GM21737 (cell line): ENCODE data around the gene CTNNA1.

Source experiments
- ATAC-seq: cut with Tn5 transposase; IDR thresholded peaks from one replicate; pipeline ENCODE4 v1.9.1; 2021; ENCODE audit warnings: mild to moderate bottlenecking, moderate library complexity; ENCODE audit not compliant: unreplicated experiment

Gene CTNNA1

GRCh38 chr5:138961221-138961620, 208.0 kb downstream of the CTNNA1 start:
- ATAC-seq: no peak

GRCh38 chr5:138961729-138962128, 208.5 kb downstream of the CTNNA1 start:
- no peak for ATAC-seq

GRCh38 chr5:138962614-138963370, 209.6 kb downstream of the CTNNA1 start:
- no peak for ATAC-seq

GRCh38 chr5:138963763-138964371, 210.6 kb downstream of the CTNNA1 start:
- no peak for ATAC-seq

- ATAC-seq: no peak
Observed at GRCh38 chr5:138964647-138965201, 211.5 kb downstream of the CTNNA1 start.

- no peak for ATAC-seq
Observed at GRCh38 chr5:138965626-138966025, 212.4 kb downstream of the CTNNA1 start.

- no peak for ATAC-seq
Observed at GRCh38 chr5:138966236-138966985, 213.2 kb downstream of the CTNNA1 start.

- ATAC-seq: no peak
Observed at GRCh38 chr5:138967791-138968448, 214.7 kb downstream of the CTNNA1 start.

GRCh38 chr5:138968601-138969000, 215.4 kb downstream of the CTNNA1 start:
- ATAC-seq: no peak

GRCh38 chr5:138969323-138970002, 216.2 kb downstream of the CTNNA1 start:
- ATAC-seq: no peak

GRCh38 chr5:138972230-138972629, 219.0 kb downstream of the CTNNA1 start:
- no peak for ATAC-seq

GRCh38 chr5:138972836-138973235, 219.6 kb downstream of the CTNNA1 start:
- ATAC-seq: no peak

GRCh38 chr5:138974227-138975063, 221.2 kb downstream of the CTNNA1 start:
- no peak for ATAC-seq

- no peak for ATAC-seq
Observed at GRCh38 chr5:138975098-138975847, 222.0 kb downstream of the CTNNA1 start.

- ATAC-seq: no peak
Observed at GRCh38 chr5:138978080-138978479, 224.9 kb downstream of the CTNNA1 start.

- no peak for ATAC-seq
Observed at GRCh38 chr5:138978581-138978980, 225.4 kb downstream of the CTNNA1 start.

GRCh38 chr5:138979684-138980280, 226.6 kb downstream of the CTNNA1 start:
- ATAC-seq: no peak

GRCh38 chr5:138980441-138980840, 227.2 kb downstream of the CTNNA1 start:
- ATAC-seq: no peak
